Esophagus squamous epithelium (tissue), 5 donors: Measurements from ENCODE around the gene RIOK3. TPM values are rescaled to one million over a fixed set of nuclear protein-coding genes. Genes with fewer than 3 reads are reported as not detected.

Experiments used
- DNase-seq: peaks from one replicate; lab custom pipeline; 2025; lab: John Stamatoyannopoulos, UW
- H3K27ac ChIP-seq, 4 donors: fragments of 200-600 bp; sonication (generic); one replicate each; pipeline ENCODE4 v1.5.1; 2016 to 2019; ENCODE audit warnings: mild to moderate bottlenecking in 1 of 4
- H3K27me3 ChIP-seq, 4 donors: fragments of 200-600 bp; sonication (generic); 1 replicate in 3 of 4; 2 replicates in 1 of 4; pipeline versions ENCODE4 v1.5.1 to v1.6.0; 2017 to 2021; ENCODE audit warnings: antibody characterized with exemption in 1 of 4
- H3K36me3 ChIP-seq, 3 donors: fragments of 200-600 bp; sonication (generic); one replicate each; pipeline ENCODE4 v1.5.1; 2016 to 2019
- H3K4me1 ChIP-seq, 3 donors: fragments of 200-600 bp; sonication (generic); one replicate each; pipeline ENCODE4 v1.5.1; 2017 to 2019
- H3K4me3 ChIP-seq, 4 donors: fragments of 200-600 bp; sonication (generic); 1 replicate in 3 of 4; 2 replicates in 1 of 4; pipeline ENCODE4 v1.5.1; 2016 to 2019; ENCODE audit warnings: mild to moderate bottlenecking in 2 of 4, moderate library complexity in 1 of 4
- H3K9me3 ChIP-seq, 3 donors: fragments of 200-600 bp; sonication (generic); one replicate each; pipeline ENCODE4 v1.5.1; 2016 to 2019
- CTCF ChIP-seq, 6 experiments: fragments of 450-650 bp in 4 of 6; fragments of 200-600 bp in 2 of 6; sonication (generic) in 2 of 6; IDR thresholded peaks; one replicate each; pipeline ENCODE4 v1.5.1; 2016 to 2019; ENCODE audit warnings: antibody characterized with exemption in 6 of 6, mild to moderate bottlenecking in 4 of 6, moderate library complexity in 4 of 6
- POLR2A ChIP-seq, 4 donors: fragments of 450-650 bp; IDR thresholded peaks; one replicate each; pipeline ENCODE4 v1.6.1; 2017; ENCODE audit warnings: antibody characterized with exemption in 4 of 4, mild to moderate bottlenecking in 4 of 4, moderate library complexity in 3 of 4
- WGBS, 2 donors: methylation state at CpG; one replicate each; pipeline ENCODE4 v1.1.5; 2018; 5-methylcytosine and 5-hydroxymethylcytosine counted together
- intact Hi-C: fragments of 100-400 bp; cut with DNase I; formaldehyde crosslinking; loops from one replicate; pipeline ENCODE4 v1.15.0; 2022
- total RNA-seq, 4 donors: library from RNA; depleted of rRNA; stranded (reverse); fragments of >200 nt; gene quantifications; one replicate each; pipeline ENCODE4 v1.1.0, GENCODE V29; 2016
- donor health status: DM: yes; HTN: yes; CAD: no.

The RIOK3 gene
- total RNA-seq, 4 donors from 2014 or later: 58.4 to 140 (median 84.4) TPM

DNA sequence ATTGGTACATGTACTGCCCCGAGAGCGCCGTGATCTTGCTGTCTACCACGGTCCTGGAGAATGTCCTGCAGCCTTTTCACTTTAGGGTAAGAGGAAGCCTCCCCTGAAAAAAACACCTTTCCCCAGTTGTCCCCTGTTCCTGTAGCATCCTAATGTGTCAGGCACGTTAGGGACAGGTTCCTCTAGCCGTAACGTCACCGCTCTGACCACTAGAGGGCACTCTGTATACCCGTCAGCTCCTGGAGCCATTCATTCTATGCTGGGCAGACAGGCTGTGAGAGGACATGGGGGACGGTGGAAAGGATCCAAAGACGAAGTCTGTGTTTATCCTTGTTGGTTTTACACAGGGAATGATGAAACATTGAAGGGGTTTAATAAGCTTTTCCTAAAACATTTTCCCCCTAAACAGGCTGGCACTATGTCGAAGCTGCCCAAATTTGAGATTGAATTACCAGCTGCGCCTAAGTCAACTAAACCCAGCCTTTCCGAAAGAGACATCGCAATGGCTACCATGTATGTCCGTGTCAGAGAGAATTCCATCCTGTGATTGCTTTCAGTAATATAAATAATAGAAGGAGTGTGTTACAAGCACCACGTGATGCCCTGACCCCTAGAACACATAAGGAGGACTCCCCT is 62.9 kb downstream of the RIOK3 start:
- H3K4me3 ChIP-seq: no peak overlapping the region
- peak; percentile 8 for DNase-seq
- peak overlapping the region; percentile 0 to 69 (median 64) for H3K27ac ChIP-seq
- intact Hi-C loops: no loop called here
- no peaks in the 10 kb centered on the region for H3K9me3 ChIP-seq
- TF ChIP-seq CTCF (IDR thresholded peaks at IDR 0.05) (peak; percentile 35 to 86 (median 80)), POLR2A (IDR thresholded peaks at IDR 0.05) (no peak)
- no peaks in the 10 kb centered on the region for H3K27me3 ChIP-seq
- WGBS, 2 donors: 32 to 38% methylated on average over 16 to 17 of the region's 17 CpGs
- H3K4me1 ChIP-seq: peaks cover 0 to 33% (median 4%) of the 10 kb centered on the region in 3 donors
- H3K36me3 ChIP-seq: peaks cover 13 to 86% (median 19%) of the 10 kb centered on the region in 3 donors

DNA sequence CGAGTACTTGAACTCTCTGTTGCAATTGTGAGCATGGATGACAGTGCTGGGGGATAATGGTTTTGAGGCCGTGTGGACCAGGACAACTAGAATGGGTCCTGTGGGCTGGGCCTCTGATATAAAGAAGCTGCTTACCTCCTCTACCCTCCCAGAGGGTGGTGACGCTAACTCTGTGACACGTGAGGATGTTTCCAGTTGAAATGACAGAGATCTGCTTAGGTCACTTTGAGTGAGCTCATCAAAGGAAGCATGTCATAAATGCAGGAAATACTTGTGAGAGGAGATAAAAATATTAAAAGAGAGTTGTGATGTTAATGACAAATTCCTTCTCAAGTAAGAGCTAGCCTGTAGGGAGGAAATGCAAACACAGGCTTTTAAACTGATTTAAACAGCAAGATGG is 66.6 kb downstream of the RIOK3 start:
- H3K27me3 ChIP-seq: no peaks in the 10 kb centered on the region
- H3K36me3 ChIP-seq: peaks cover 19 to 89% (median 27%) of the 10 kb centered on the region in 3 donors
- no peak for DNase-seq
- no peak for TF ChIP-seq POLR2A (IDR thresholded peaks at IDR 0.05)
- no peak for TF ChIP-seq CTCF (IDR thresholded peaks at IDR 0.05)
- intact Hi-C loops: no loop called here
- no peak overlapping the region for H3K4me3 ChIP-seq
- H3K9me3 ChIP-seq: no peaks in the 10 kb centered on the region
- peak overlapping the region in 2 of 4 donors; percentile 65 to 74 for H3K27ac ChIP-seq
- 64 to 76% methylated on average over 3 to 4 of the region's 4 CpGs for WGBS, 2 donors
- peaks cover 0 to 61% (median 29%) of the 10 kb centered on the region in 3 donors for H3K4me1 ChIP-seq

DNA sequence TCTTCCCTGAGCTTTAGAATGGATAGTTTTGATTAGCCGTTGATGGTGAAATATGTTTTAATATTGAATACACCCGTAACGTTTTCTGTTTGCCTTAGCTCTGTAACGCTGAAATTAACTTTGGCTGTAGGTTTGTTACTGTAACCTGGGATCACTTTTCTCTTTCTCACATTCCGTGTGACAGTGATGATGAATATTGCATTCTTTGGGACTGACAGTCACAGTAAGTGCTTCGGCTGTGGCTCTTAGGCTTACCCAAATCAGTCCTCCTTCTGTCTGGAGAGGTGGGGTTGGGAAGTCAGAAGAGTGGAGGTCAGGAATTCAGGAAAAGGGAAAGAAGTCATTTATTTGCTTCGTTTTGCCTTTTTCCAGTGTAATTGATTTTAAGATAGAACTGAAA is 68.2 kb downstream of the RIOK3 start:
- no peak for DNase-seq
- H3K36me3 ChIP-seq: peaks cover 22 to 96% (median 32%) of the 10 kb centered on the region in 3 donors
- H3K4me3 ChIP-seq: no peak overlapping the region
- peak overlapping the region; percentile 39 to 74 (median 63) for H3K27ac ChIP-seq
- H3K9me3 ChIP-seq: no peaks in the 10 kb centered on the region
- intact Hi-C loops: no loop called here
- peaks cover 0 to 46% (median 26%) of the 10 kb centered on the region in 3 donors for H3K4me1 ChIP-seq
- WGBS, 2 donors: 68 to 77% methylated on average over 7 of the region's 7 CpGs
- no peaks in the 10 kb centered on the region for H3K27me3 ChIP-seq
- TF ChIP-seq POLR2A (IDR thresholded peaks at IDR 0.05): no peak
- no peak for TF ChIP-seq CTCF (IDR thresholded peaks at IDR 0.05)

GRCh38 chr18:23521907-23522306 is 68.8 kb downstream of the RIOK3 start:
- WGBS, 2 donors: 64 to 77% methylated on average over 7 of the region's 7 CpGs
- peaks cover 22 to 96% (median 36%) of the 10 kb centered on the region in 3 donors for H3K36me3 ChIP-seq
- intact Hi-C loops: no loop called here

More at GRCh38 chr18:23521907-23522306, 68.8 kb downstream of the RIOK3 start:
- Histone ChIP-seq H3K4me3 (no peak overlapping the region), H3K4me1 (peaks cover 0 to 44% (median 26%) of the 10 kb centered on the region in 3 donors), H3K27ac (peak overlapping the region; percentile 39 to 74 (median 63)), H3K9me3 (no peaks in the 10 kb centered on the region), H3K27me3 (no peaks in the 10 kb centered on the region)
- DNase-seq: no peak
- no peak for TF ChIP-seq CTCF (IDR thresholded peaks at IDR 0.05)
- no peak for TF ChIP-seq POLR2A (IDR thresholded peaks at IDR 0.05)
